Chondrocyte (in vitro differentiated cells): ENCODE data around the gene CASP7. TPM values are rescaled to one million over a fixed set of nuclear protein-coding genes. Genes with fewer than 3 reads are reported as not detected.
"Not testable (repeated sequence)": the region's sequence is repeated elsewhere in the genome, so short reads cannot be mapped to it uniquely, and the experiment has no call there.

Experiments used
- DNase-seq: peaks from one replicate; pipeline ENCODE4 v3.0.0; 2021; ENCODE audit warnings: mixed read lengths, low spot score
- H3K27ac Mint-ChIP-seq: one replicate; pipeline ENCODE4 v1.8.0; 2021; ENCODE audit warnings: mild to moderate bottlenecking, moderate library complexity, mixed read lengths; ENCODE audit not compliant: unreplicated experiment
- H3K27me3 Mint-ChIP-seq: 2 replicates; pipeline ENCODE4 v1.8.0; 2021; ENCODE audit warnings: low read depth, mixed read lengths
- H3K36me3 Mint-ChIP-seq: 2 replicates; pipeline ENCODE4 v1.8.0; 2021; ENCODE audit warnings: low read depth, mixed read lengths
- H3K4me1 Mint-ChIP-seq: 2 replicates; pipeline ENCODE4 v1.8.0; 2021; ENCODE audit warnings: low read depth, mild to moderate bottlenecking, mixed read lengths
- H3K4me3 Mint-ChIP-seq: one replicate; pipeline ENCODE4 v1.8.0; 2021; ENCODE audit warnings: mild to moderate bottlenecking, moderate library complexity, mixed read lengths; ENCODE audit not compliant: unreplicated experiment
- H3K9me3 Mint-ChIP-seq: 2 replicates; pipeline ENCODE4 v1.8.0; 2021; ENCODE audit warnings: low read depth, mixed read lengths
- total RNA-seq: library from RNA; stranded (reverse); gene quantifications from 3 replicates; pipeline ENCODE4 v1.2.1, GENCODE V29; 2021
- TF ChIP-seq, protein P1 (sequence below): fragments of 200-600 bp; sonication (generic); IDR thresholded peaks from 2 replicates; pipeline ENCODE4 v1.5.0; 2021; ENCODE audit warnings: antibody characterized with exemption, mild to moderate bottlenecking, moderate library complexity

CASP7 gene
- total RNA-seq, 1 donor from 2014 or later = 24.0 TPM

DNA sequence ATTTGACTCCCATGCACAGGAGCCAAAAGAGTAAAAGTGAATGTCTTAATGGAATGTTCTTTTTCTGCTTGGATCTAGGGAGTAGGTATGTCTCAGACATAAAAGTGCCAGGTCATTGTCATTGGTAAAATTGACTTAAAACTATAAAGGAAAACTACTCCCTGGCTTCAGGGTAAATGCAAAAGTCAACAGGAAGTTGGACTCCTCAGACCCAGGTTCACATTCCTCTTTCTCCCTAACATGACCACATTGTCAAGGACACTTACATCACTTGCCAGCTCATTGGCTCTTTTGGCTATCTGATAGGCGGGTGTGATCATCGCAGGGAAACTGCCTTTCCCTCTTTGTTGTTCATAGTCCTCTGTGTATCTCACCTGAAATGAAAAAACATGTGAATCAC is 29.5 kb upstream of the CASP7 start:
- no peaks in the 10 kb centered on the region for H3K9me3 Mint-ChIP-seq
- no peaks in the 10 kb centered on the region for H3K36me3 Mint-ChIP-seq
- H3K4me3 Mint-ChIP-seq = no peak overlapping the region
- DNase-seq = no peak
- H3K27me3 Mint-ChIP-seq = peaks cover 11% of the 10 kb centered on the region
- TF ChIP-seq, protein P1, sequence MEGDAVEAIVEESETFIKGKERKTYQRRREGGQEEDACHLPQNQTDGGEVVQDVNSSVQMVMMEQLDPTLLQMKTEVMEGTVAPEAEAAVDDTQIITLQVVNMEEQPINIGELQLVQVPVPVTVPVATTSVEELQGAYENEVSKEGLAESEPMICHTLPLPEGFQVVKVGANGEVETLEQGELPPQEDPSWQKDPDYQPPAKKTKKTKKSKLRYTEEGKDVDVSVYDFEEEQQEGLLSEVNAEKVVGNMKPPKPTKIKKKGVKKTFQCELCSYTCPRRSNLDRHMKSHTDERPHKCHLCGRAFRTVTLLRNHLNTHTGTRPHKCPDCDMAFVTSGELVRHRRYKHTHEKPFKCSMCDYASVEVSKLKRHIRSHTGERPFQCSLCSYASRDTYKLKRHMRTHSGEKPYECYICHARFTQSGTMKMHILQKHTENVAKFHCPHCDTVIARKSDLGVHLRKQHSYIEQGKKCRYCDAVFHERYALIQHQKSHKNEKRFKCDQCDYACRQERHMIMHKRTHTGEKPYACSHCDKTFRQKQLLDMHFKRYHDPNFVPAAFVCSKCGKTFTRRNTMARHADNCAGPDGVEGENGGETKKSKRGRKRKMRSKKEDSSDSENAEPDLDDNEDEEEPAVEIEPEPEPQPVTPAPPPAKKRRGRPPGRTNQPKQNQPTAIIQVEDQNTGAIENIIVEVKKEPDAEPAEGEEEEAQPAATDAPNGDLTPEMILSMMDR = no peak
- no peak overlapping the region for H3K27ac Mint-ChIP-seq
- H3K4me1 Mint-ChIP-seq = peaks cover 13% of the 10 kb centered on the region

- TF ChIP-seq, protein P1 = no peak
- no peak overlapping the region for H3K4me3 Mint-ChIP-seq
- peaks cover 13% of the 10 kb centered on the region for H3K4me1 Mint-ChIP-seq
- no peaks in the 10 kb centered on the region for H3K9me3 Mint-ChIP-seq
- no peak for DNase-seq
- peaks cover 14% of the 10 kb centered on the region for H3K27me3 Mint-ChIP-seq
- no peaks in the 10 kb centered on the region for H3K36me3 Mint-ChIP-seq
- no peak overlapping the region for H3K27ac Mint-ChIP-seq
Observed at GRCh38 chr10:113651021-113651420, 28.7 kb upstream of the CASP7 start.

DNA sequence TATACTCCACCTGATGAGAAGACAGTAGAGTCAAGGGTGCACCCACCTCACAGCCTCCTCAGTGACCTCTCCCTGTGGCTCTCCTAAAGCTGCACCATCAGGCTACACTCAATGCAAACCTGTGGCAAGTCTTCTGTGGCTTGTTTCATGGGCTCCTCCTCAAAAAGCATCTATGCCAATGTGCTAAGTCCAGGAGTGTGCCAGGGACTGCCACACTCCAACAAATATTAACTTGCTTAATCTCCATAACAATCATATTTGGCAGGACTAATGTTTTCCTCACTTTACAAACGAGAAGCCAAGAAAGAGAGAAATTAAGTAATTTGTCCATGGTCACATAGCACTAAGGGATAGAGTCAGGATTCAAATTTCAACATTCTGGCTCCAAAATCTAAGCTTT is 27.8 kb upstream of the CASP7 start:
- no peak overlapping the region for H3K4me3 Mint-ChIP-seq
- peaks cover 13% of the 10 kb centered on the region for H3K4me1 Mint-ChIP-seq
- peaks cover 20% of the 10 kb centered on the region for H3K27me3 Mint-ChIP-seq
- H3K9me3 Mint-ChIP-seq = no peaks in the 10 kb centered on the region
- H3K36me3 Mint-ChIP-seq = no peaks in the 10 kb centered on the region
- no peak for DNase-seq
- TF ChIP-seq, protein P1 = no peak
- no peak overlapping the region for H3K27ac Mint-ChIP-seq

DNA sequence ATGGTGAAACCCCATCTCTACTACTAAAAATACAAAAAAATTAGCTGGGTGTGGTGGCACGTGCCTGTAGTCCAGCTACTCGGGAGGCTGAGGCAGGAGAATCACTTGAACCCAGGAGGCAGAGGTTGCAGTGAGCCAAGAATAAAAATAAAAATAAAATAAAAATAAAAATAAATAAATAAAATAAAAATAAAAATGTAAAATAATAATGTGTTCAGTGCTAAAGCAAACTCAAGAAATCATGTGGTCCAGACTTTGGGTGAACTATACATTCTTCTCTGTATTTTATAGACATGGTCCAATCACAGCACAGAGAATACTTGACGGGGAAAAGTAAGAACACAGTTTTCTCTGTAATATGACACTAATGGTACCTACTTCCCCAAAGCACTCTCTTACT is 27.3 kb upstream of the CASP7 start:
- not testable (repeated sequence) for H3K9me3 Mint-ChIP-seq, H3K27ac Mint-ChIP-seq, DNase-seq, H3K4me3 Mint-ChIP-seq, H3K36me3 Mint-ChIP-seq
- Mint-ChIP-seq H3K4me1 (peaks cover 13% of the 10 kb centered on the region), H3K27me3 (peaks cover 23% of the 10 kb centered on the region)

- TF ChIP-seq, protein P1 = no peak
- Mint-ChIP-seq H3K4me1 (no peaks in the 10 kb centered on the region), H3K27ac (no peak overlapping the region), H3K4me3 (no peak overlapping the region), H3K36me3 (no peaks in the 10 kb centered on the region), H3K9me3 (no peaks in the 10 kb centered on the region), H3K27me3 (peaks cover 34% of the 10 kb centered on the region)
- DNase-seq = no peak
Observed at GRCh38 chr10:113656896-113657295, 22.8 kb upstream of the CASP7 start.

- H3K9me3 Mint-ChIP-seq = no peaks in the 10 kb centered on the region
- no peak for DNase-seq
- H3K27me3 Mint-ChIP-seq = peaks cover 35% of the 10 kb centered on the region
- no peak overlapping the region for H3K4me3 Mint-ChIP-seq
- H3K36me3 Mint-ChIP-seq = no peaks in the 10 kb centered on the region
- no peak overlapping the region for H3K27ac Mint-ChIP-seq
- TF ChIP-seq, protein P1 = no peak
- no peaks in the 10 kb centered on the region for H3K4me1 Mint-ChIP-seq
Observed at GRCh38 chr10:113657544-113657943, 22.2 kb upstream of the CASP7 start.
